Lung (tissue), 12 donors: ENCODE measurements around the gene DHDH. TPM values are rescaled to one million over a fixed set of nuclear protein-coding genes. Genes with fewer than 3 reads are reported as not detected.
"Not testable (repeated sequence)": the region's sequence is repeated elsewhere in the genome, so short reads cannot be mapped to it uniquely, and the experiment has no call there.

ENCODE experiments used
- ATAC-seq: fragments of 200-7000 bp; cut with Tn5 transposase; one replicate; pipeline ENCODE4 v1.9.1; 2020; ENCODE audit warnings: moderate number of reproducible peaks; ENCODE audit not compliant: insufficient read depth, low FRiP score
- DNase-seq, 3 donors: peaks; one replicate each; pipeline ENCODE4 v3.0.0-alpha.2; 2013 to 2017
- H3K27ac ChIP-seq, 2 donors: one replicate each; pipeline ENCODE4 v1.5.1; 2013; ENCODE audit warnings: mild to moderate bottlenecking in 2 of 2, moderate library complexity in 2 of 2, control low read depth in 1 of 2, inconsistent platforms in 1 of 2, low read depth in 1 of 2, low read length in 1 of 2
- H3K27me3 ChIP-seq, 3 donors: one replicate each; pipeline ENCODE4 v1.5.1; 2013; ENCODE audit warnings: low read length in 2 of 3; ENCODE audit not compliant: control insufficient read depth in 3 of 3, insufficient read depth in 3 of 3
- H3K36me3 ChIP-seq, 4 donors: one replicate each; pipeline ENCODE4 v1.5.1; 2013; ENCODE audit warnings: low read length in 4 of 4, mild to moderate bottlenecking in 1 of 4, moderate library complexity in 1 of 4; ENCODE audit not compliant: control insufficient read depth in 4 of 4, insufficient read depth in 4 of 4
- H3K4me1 ChIP-seq, 5 donors: one replicate each; pipeline ENCODE4 v1.5.1; 2013; ENCODE audit warnings: low read length in 5 of 5, mild to moderate bottlenecking in 2 of 5, moderate library complexity in 1 of 5; ENCODE audit not compliant: control insufficient read depth in 5 of 5, insufficient read depth in 5 of 5
- H3K4me3 ChIP-seq: one replicate; pipeline ENCODE4 v1.5.1; 2013; ENCODE audit warnings: mild to moderate bottlenecking, control low read depth, moderate library complexity
- H3K9ac ChIP-seq, 2 donors: one replicate each; pipeline ENCODE4 v1.5.1; 2013; ENCODE audit warnings: low read length in 2 of 2, control low read depth in 1 of 2; ENCODE audit not compliant: insufficient read depth in 1 of 2
- H3K9me3 ChIP-seq, 4 donors: one replicate each; pipeline ENCODE4 v1.5.1; 2013; ENCODE audit warnings: low read length in 3 of 4, mild to moderate bottlenecking in 1 of 4, moderate library complexity in 1 of 4; ENCODE audit not compliant: control insufficient read depth in 4 of 4, insufficient read depth in 3 of 4
- WGBS, 2 donors: extraction: QIAGEN DNeasy Blood & Tissue Kit; methylation state at CpG; one replicate each; pipeline ENCODE4 v1.1.7; 2013; 5-methylcytosine and 5-hydroxymethylcytosine counted together
- polyA plus RNA-seq, 2 donors: library from polyadenylated mRNA; stranded (reverse); fragments of 200-250 nt; gene quantifications; one replicate each; pipeline ENCODE4 v1.2.1, GENCODE V29; 2013
- total RNA-seq, 2 donors: library from RNA; depleted of rRNA in 1 of 2; stranded (reverse); fragments of >200 nt in 1 of 2; gene quantifications; one replicate each; pipeline ENCODE4 v1.2.1, GENCODE V29; 2014 to 2021
- TF ChIP-seq, protein P1 (sequence below): IDR thresholded peaks from 2 replicates; pipeline ENCODE4 v1.5.1; 2012; ENCODE audit warnings: mild to moderate bottlenecking; ENCODE audit errors: control extremely low read depth, extremely low read depth
- donor health status: control.
- donor health status: control.
- donor health status: Bipolar disorder and iron deficiency.
- donor health status: healthy.
- donor health status: DM: yes; HTN: yes; CAD: no.

DHDH gene
- total and polyA plus RNA-seq, 4 donors: 0.51 to 6.0 (median 1.9) TPM

DNA sequence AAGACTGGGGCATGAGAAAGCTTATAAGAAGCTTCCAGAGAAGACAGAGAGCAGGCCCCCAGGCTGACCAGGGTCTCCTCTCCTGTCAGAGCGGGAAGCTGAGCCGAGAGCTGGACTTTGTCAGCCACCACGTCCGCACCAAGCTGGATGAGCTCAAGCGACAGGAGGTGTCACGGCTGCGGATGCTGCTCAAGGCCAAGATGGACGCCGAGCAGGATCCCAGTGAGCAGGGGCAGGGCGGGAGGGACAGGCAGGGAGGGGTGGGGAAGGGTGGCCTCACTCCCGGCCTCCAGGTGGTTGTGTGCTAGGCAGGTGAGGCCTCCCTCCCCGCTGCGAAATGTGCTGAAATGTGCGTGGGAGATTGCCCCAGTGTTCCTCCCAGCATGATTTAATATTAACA, 27.8 kb upstream of the DHDH start:
- Histone ChIP-seq H3K9me3 (no peaks in the 10 kb centered on the region), H3K4me3 (no peak overlapping the region), H3K9ac (no peak overlapping the region), H3K4me1 (peaks cover 0 to 17% (median 5%) of the 10 kb centered on the region in 5 donors), H3K27me3 (no peaks in the 10 kb centered on the region), H3K36me3 (peaks cover 9 to 44% (median 23%) of the 10 kb centered on the region in 4 donors), H3K27ac (peak overlapping the region in 1 of 2 donors; percentile 26)
- DNase-seq (no peak), ATAC-seq (no peak)
- TF ChIP-seq, protein P1, sequence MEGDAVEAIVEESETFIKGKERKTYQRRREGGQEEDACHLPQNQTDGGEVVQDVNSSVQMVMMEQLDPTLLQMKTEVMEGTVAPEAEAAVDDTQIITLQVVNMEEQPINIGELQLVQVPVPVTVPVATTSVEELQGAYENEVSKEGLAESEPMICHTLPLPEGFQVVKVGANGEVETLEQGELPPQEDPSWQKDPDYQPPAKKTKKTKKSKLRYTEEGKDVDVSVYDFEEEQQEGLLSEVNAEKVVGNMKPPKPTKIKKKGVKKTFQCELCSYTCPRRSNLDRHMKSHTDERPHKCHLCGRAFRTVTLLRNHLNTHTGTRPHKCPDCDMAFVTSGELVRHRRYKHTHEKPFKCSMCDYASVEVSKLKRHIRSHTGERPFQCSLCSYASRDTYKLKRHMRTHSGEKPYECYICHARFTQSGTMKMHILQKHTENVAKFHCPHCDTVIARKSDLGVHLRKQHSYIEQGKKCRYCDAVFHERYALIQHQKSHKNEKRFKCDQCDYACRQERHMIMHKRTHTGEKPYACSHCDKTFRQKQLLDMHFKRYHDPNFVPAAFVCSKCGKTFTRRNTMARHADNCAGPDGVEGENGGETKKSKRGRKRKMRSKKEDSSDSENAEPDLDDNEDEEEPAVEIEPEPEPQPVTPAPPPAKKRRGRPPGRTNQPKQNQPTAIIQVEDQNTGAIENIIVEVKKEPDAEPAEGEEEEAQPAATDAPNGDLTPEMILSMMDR: no peak
- 82 to 89% methylated on average over 14 of the region's 14 CpGs for WGBS, 2 donors

DNA sequence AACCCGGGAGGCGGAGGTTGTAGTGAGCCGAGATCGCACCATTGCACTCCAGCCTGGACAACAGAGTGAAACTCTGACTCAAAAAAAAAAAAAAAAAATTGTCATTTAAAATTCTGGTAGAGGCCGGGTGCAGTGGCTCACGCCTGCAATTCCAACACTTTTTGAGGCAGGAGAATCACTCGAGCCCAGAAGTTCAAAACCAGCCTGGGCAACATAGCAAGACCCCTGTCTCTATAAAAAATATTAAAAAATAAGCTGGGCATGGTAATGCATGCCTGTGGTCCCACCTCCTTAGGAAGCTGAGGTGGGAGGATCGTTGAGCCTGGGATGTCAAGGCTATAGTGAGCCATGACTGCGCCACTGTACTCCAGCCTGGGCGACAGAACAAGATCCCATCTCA, 27.2 kb upstream of the DHDH start:
- H3K27ac ChIP-seq: no peak overlapping the region
- ATAC-seq (no peak), DNase-seq (no peak)
- H3K27me3 ChIP-seq: no peaks in the 10 kb centered on the region
- H3K4me1 ChIP-seq: peaks cover 0 to 17% (median 0%) of the 10 kb centered on the region in 5 donors
- H3K9ac ChIP-seq: no peak overlapping the region
- H3K36me3 ChIP-seq: peaks cover 9 to 49% (median 29%) of the 10 kb centered on the region in 4 donors
- TF ChIP-seq, protein P1: no peak
- no peak overlapping the region for H3K4me3 ChIP-seq
- 96 to 97% methylated on average over 10 of the region's 10 CpGs for WGBS, 2 donors
- no peaks in the 10 kb centered on the region for H3K9me3 ChIP-seq

DNA sequence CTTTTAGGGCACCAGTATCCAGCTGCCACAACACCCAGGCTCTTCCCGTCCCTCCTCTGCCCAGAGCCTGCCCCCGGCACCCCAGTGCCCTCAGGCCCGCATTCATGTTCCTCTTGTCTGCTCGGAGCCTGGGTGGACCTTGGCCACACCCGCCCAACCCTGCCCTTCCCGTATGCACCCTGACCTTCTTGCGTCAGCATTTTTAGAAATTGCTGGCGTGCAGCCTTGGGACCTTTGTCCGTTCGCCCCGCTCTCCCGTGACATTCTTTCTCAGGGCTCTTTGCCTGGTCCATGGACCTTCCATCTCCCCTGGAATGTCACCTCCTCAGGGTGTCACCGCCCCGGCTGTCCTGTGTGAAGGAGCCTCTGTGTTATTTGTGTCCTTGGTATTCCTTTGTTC, 25.8 kb upstream of the DHDH start:
- 70 to 79% methylated on average over 14 of the region's 14 CpGs for WGBS, 2 donors
- Histone ChIP-seq H3K27me3 (no peaks in the 10 kb centered on the region), H3K9me3 (no peaks in the 10 kb centered on the region), H3K9ac (no peak overlapping the region), H3K27ac (peak overlapping the region in 1 of 2 donors; percentile 75), H3K4me1 (peaks cover 0 to 10% (median 0%) of the 10 kb centered on the region in 5 donors), H3K4me3 (no peak overlapping the region), H3K36me3 (peaks cover 9 to 50% (median 34%) of the 10 kb centered on the region in 4 donors)
- DNase-seq: no peak
- ATAC-seq: peak; percentile 59
- TF ChIP-seq, protein P1: no peak

DNA sequence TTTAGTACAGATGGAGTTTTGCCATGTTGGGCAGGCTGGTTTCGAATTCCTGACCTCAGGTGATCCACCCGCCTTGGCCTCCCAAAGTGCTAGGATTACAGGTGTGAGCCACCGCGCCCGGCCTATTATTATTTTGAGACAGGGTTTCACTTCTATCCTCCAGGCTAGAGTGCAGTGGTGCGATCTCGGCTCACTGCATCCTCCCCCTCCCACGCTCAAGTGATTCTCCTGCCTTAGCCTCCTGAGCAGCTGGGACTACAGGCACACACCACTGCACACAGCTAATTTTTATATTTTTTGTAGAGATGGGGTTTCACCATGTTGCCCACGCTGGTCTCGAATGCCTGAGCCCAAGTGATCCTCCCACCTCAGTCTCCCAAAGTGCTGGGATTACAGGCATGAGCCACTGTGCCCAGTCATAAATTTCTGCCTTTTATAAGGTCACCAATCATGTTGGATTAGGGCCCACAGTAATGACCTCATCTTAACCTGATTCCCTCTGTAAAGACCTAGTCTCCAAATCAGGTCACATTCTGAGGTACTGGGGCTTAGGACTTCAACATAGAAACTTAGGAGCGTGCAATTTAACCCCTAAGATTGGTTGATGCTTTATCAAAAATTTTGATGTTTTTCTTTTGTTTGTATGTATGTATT, 23.9 kb upstream of the DHDH start:
- not testable (repeated sequence) for H3K4me3 ChIP-seq, H3K27me3 ChIP-seq, H3K4me1 ChIP-seq, H3K9me3 ChIP-seq, DNase-seq, H3K9ac ChIP-seq, ATAC-seq
- peak overlapping the region in 1 of 2 donors; percentile 61 for H3K27ac ChIP-seq
- H3K36me3 ChIP-seq: peaks cover 9 to 61% (median 43%) of the 10 kb centered on the region in 4 donors
- 94 to 97% methylated on average over 11 of the region's 11 CpGs for WGBS, 2 donors
